H1 (cell line): ENCODE results near the gene VHLL. TPM values are rescaled to one million over a fixed set of nuclear protein-coding genes. Genes with fewer than 3 reads are reported as not detected.

Experiments used
- CTCF ChIA-PET: fragments of 300-600 bp; sonication (Branson Sonifier 250); formaldehyde crosslinking; loops from one replicate; lab custom pipeline; 2021; ENCODE audit not compliant: partially characterized antibody; lab: Charles Lee
- POLR2A ChIA-PET: fragments of 300-600 bp; sonication (Branson Sonifier 250); formaldehyde crosslinking; loops from one replicate; lab custom pipeline; 2021; ENCODE audit warnings: inconsistent platforms; ENCODE audit not compliant: partially characterized antibody; lab: Charles Lee
- DNase-seq, 2 experiments: peaks; one replicate each; pipeline versions ENCODE4 v3.0.0 to v3.0.0-alpha.2; 2010 to 2022; ENCODE audit warnings: low spot score in 2 of 2, low read depth in 1 of 2, mixed read lengths in 1 of 2
- FAIRE-seq: peaks from 2 replicates; lab custom pipeline; 2011; peaks lifted over from hg19 to GRCh38; lab: Jason Lieb, UNC
- H2AFZ ChIP-seq: 2 replicates; pipeline ENCODE4 v1.8.1; 2012; ENCODE audit warnings: low read length, inconsistent platforms
- H2AK5ac ChIP-seq: 2 replicates; pipeline ENCODE4 v1.6.1; 2013; ENCODE audit warnings: low read depth, low read length
- H2BK120ac ChIP-seq: replicated peaks from 2 replicates; pipeline ENCODE3; 2013; ENCODE audit warnings: low read depth, low read length, inconsistent platforms
- H2BK12ac ChIP-seq: 2 replicates; pipeline ENCODE4 v1.6.1; 2013; ENCODE audit warnings: low read depth, low read length
- H2BK15ac ChIP-seq: 2 replicates; pipeline ENCODE4 v1.6.1; 2013; ENCODE audit warnings: low read length
- H2BK20ac ChIP-seq: 2 replicates; pipeline ENCODE4 v1.6.1; 2013; ENCODE audit warnings: low read length
- H2BK5ac ChIP-seq: 2 replicates; pipeline ENCODE4 v1.6.1; 2013; ENCODE audit warnings: low read depth, low read length
- H3K14ac ChIP-seq: 2 replicates; pipeline ENCODE4 v1.6.1; 2013; ENCODE audit warnings: inconsistent platforms; ENCODE audit not compliant: insufficient read length
- H3K18ac ChIP-seq: 2 replicates; pipeline ENCODE4 v1.6.1; 2013; ENCODE audit warnings: low read length; ENCODE audit errors: extremely low read depth
- H3K23ac ChIP-seq: 2 replicates; pipeline ENCODE4 v1.6.1; 2013; ENCODE audit warnings: inconsistent platforms; ENCODE audit not compliant: insufficient read length
- H3K23me2 ChIP-seq: 2 replicates; pipeline ENCODE4 v1.6.1; 2013; ENCODE audit warnings: low read depth, low read length
- H3K27ac ChIP-seq: 2 replicates; pipeline ENCODE4 v1.6.1; 2011; ENCODE audit warnings: low read depth, low read length, inconsistent platforms
- H3K27me3 ChIP-seq, 4 experiments: replicated peaks in 1 of 4; 1 replicate in 1 of 4; 2 replicates in 3 of 4; pipeline versions ENCODE4 v1.6.1 to v1.8.1; 2011 to 2013; ENCODE audit warnings: low read length in 3 of 4, mild to moderate bottlenecking in 3 of 4, inconsistent platforms in 2 of 4, mixed read lengths in 2 of 4, moderate library complexity in 1 of 4; ENCODE audit not compliant: control insufficient read depth in 3 of 4, insufficient read depth in 3 of 4; ENCODE audit errors: extremely low read depth in 1 of 4
- H3K36me3 ChIP-seq, 4 experiments: 2 replicates each; pipeline versions ENCODE4 v1.6.1 to v1.8.1; 2011 to 2013; ENCODE audit warnings: mild to moderate bottlenecking in 4 of 4, low read length in 3 of 4, moderate library complexity in 2 of 4, control low read depth in 1 of 4, inconsistent platforms in 1 of 4; ENCODE audit not compliant: insufficient read depth in 4 of 4, control insufficient read depth in 2 of 4
- H3K4ac ChIP-seq: replicated peaks from 2 replicates; pipeline ENCODE3; 2013; ENCODE audit warnings: low read length, low read depth, mixed read lengths, inconsistent platforms; ENCODE audit not compliant: insufficient read length
- H3K4me1 ChIP-seq, 4 experiments: replicated peaks in 1 of 4; 1 replicate in 1 of 4; 2 replicates in 3 of 4; pipeline versions ENCODE4 v1.6.1 to v1.8.1; 2011 to 2013; ENCODE audit warnings: low read length in 3 of 4, inconsistent platforms in 2 of 4, mixed read lengths in 1 of 4; ENCODE audit not compliant: insufficient read depth in 4 of 4, control insufficient read depth in 3 of 4
- H3K4me2 ChIP-seq, 2 experiments: 2 replicates each; pipeline versions ENCODE4 v1.6.1 to v1.8.1; 2011 to 2013; ENCODE audit warnings: low read depth in 2 of 2, low read length in 2 of 2, control low read depth in 1 of 2, inconsistent platforms in 1 of 2, mild to moderate bottlenecking in 1 of 2; ENCODE audit not compliant: insufficient read depth in 1 of 2
- H3K4me3 ChIP-seq, 4 experiments: fragments of 200-600, 300-600 bp in 1 of 4; sonication (generic), shearing (Covaris generic), sonication (Bioruptor Twin) in 1 of 4; 2 replicates each; pipeline versions ENCODE4 v1.5.1 to v1.8.1; 2011 to 2016; ENCODE audit warnings: low read length in 4 of 4, low read depth in 3 of 4, control low read depth in 2 of 4, inconsistent platforms in 2 of 4, mild to moderate bottlenecking in 2 of 4, mixed read lengths in 1 of 4, moderate library complexity in 1 of 4; ENCODE audit not compliant: insufficient read depth in 2 of 4; ENCODE audit errors: extremely low read depth in 1 of 4
- H3K56ac ChIP-seq: replicated peaks from 2 replicates; pipeline ENCODE3; 2013; ENCODE audit warnings: low read depth, mild to moderate bottlenecking, mixed read lengths, low read length, inconsistent platforms; ENCODE audit not compliant: insufficient read length
- H3K79me1 ChIP-seq: 2 replicates; pipeline ENCODE4 v1.6.1; 2013; ENCODE audit warnings: low read depth, low read length, control low read depth
- H3K79me2 ChIP-seq, 2 experiments: 2 replicates each; pipeline versions ENCODE4 v1.6.1 to v1.8.1; 2012 to 2013; ENCODE audit warnings: low read length in 2 of 2, mild to moderate bottlenecking in 2 of 2, inconsistent platforms in 1 of 2; ENCODE audit not compliant: insufficient read depth in 2 of 2, control insufficient read depth in 1 of 2
- H3K9ac ChIP-seq, 4 experiments: replicated peaks in 1 of 4; 1 replicate in 1 of 4; 2 replicates in 3 of 4; pipeline versions ENCODE4 v1.6.1 to v1.8.1; 2011 to 2013; ENCODE audit warnings: low read depth in 3 of 4, low read length in 3 of 4, control low read depth in 2 of 4, mild to moderate bottlenecking in 2 of 4, moderate library complexity in 2 of 4, inconsistent platforms in 1 of 4; ENCODE audit errors: extremely low read depth in 1 of 4
- H3K9me3 ChIP-seq, 2 experiments: 2 replicates each; pipeline versions ENCODE4 v1.6.1 to v1.8.1; 2012 to 2013; ENCODE audit warnings: mild to moderate bottlenecking in 2 of 2, moderate library complexity in 2 of 2, control low read depth in 1 of 2, inconsistent platforms in 1 of 2, low read depth in 1 of 2, low read length in 1 of 2, mixed read lengths in 1 of 2; ENCODE audit not compliant: insufficient read depth in 2 of 2
- H4K20me1 ChIP-seq, 2 experiments: replicated peaks in 1 of 2; 2 replicates each; pipeline versions ENCODE3 to v1.8.1; 2011 to 2013; ENCODE audit warnings: inconsistent platforms in 2 of 2, low read length in 2 of 2, mild to moderate bottlenecking in 1 of 2; ENCODE audit not compliant: insufficient read depth in 2 of 2, control insufficient read depth in 1 of 2
- H4K5ac ChIP-seq: 2 replicates; pipeline ENCODE4 v1.6.1; 2013; ENCODE audit warnings: low read length, low read depth, mixed read lengths, inconsistent platforms; ENCODE audit not compliant: insufficient read length
- H4K8ac ChIP-seq: 2 replicates; pipeline ENCODE4 v1.8.0; 2013; ENCODE audit warnings: mild to moderate bottlenecking, moderate library complexity, low read length, inconsistent platforms; ENCODE audit not compliant: insufficient read depth; ENCODE audit errors: extremely low read depth
- H4K91ac ChIP-seq: replicated peaks from 2 replicates; pipeline ENCODE3; 2013; ENCODE audit warnings: low read length, mixed read lengths, inconsistent platforms; ENCODE audit not compliant: insufficient read length
- EGR1 ChIP-seq: IDR thresholded peaks from 2 replicates; pipeline ENCODE4 v1.6.1; 2011; ENCODE audit warnings: low read depth, low read length, borderline replicate concordance
- POLR2A ChIP-seq, 2 experiments: IDR thresholded peaks; 1 replicate in 1 of 2; 2 replicates in 1 of 2; pipeline ENCODE4 v1.6.1; 2011; ENCODE audit warnings: low read depth in 2 of 2, low read length in 2 of 2, mild to moderate bottlenecking in 2 of 2; ENCODE audit errors: control extremely low read depth in 1 of 2
- POLR2AphosphoS5 ChIP-seq: IDR thresholded peaks from 2 replicates; pipeline ENCODE4 v1.6.1; 2011; ENCODE audit warnings: low read depth, low read length
- WGBS, 2 experiments: shearing (Covaris generic) in 1 of 2; methylation state at CpG; one replicate each; pipeline versions ENCODE4 v1.1.6 to v1.1.7; 2013 to 2015; ENCODE audit warnings: low lambda C conversion rate in 2 of 2, mixed read lengths in 2 of 2, inconsistent platforms in 1 of 2, low coverage in 1 of 2, missing lambda C conversion rate in 1 of 2; ENCODE audit not compliant: insufficient replicate concordance in 2 of 2, insufficient coverage in 1 of 2, insufficient read length in 1 of 2; ENCODE audit errors: extremely low coverage in 1 of 2, missing lambda C conversion rate in 1 of 2; 5-methylcytosine and 5-hydroxymethylcytosine counted together
- polyA plus RNA-seq, 7 experiments: library from polyadenylated mRNA; depleted of rRNA in 3 of 7; stranded (reverse) in 5 of 7; unstranded in 2 of 7; fragments of >200 nt in 5 of 7; fragments of 200-250 nt in 2 of 7; gene quantifications; 1 replicate in 5 of 7; 2 replicates in 1 of 7; 4 replicates in 1 of 7; pipeline versions ENCODE4 v1.2.1 to v1.2.3, GENCODE V29; 2011 to 2013; ENCODE audit warnings: missing spikeins in 2 of 7, mixed read lengths in 2 of 7
- total RNA-seq: library from RNA; stranded (reverse); fragmentation: NEBNext Ultra II Directional; extraction: Animal tissue kit (Norgen Biotek cat#: 25700); gene quantifications from 2 replicates; pipeline ENCODE4 v1.2.1, GENCODE V29; 2021

VHLL gene
- total and polyA plus RNA-seq, 2 of the 8 experiments (the other 6 are each of a cell fraction or from before 2014, with no cell fraction given): not detected

GRCh38 chr1:156249593-156249992, 49.5 kb downstream of the VHLL start:
- Histone ChIP-seq H2BK15ac (no peak overlapping the region), H3K27ac (no peak overlapping the region), H3K79me1 (no peaks in the 10 kb centered on the region), H4K8ac (no peak overlapping the region), H3K4me1 (peaks cover 0 to 16% (median 9%) of the 10 kb centered on the region in 4 experiments), H2BK12ac (no peak overlapping the region), H3K4ac (no peak overlapping the region), H4K20me1 (peaks cover 0 to 4% of the 10 kb centered on the region in 2 experiments), H2BK120ac (no peak overlapping the region), H3K9ac (no peak overlapping the region), H4K91ac (no peak overlapping the region), H2AFZ (no peak overlapping the region), H3K23ac (no peak overlapping the region), H2AK5ac (no peak overlapping the region), H3K79me2 (no peaks in the 10 kb centered on the region), H2BK20ac (no peak overlapping the region), H3K18ac (no peak overlapping the region), H2BK5ac (no peak overlapping the region), H3K36me3 (peaks cover 26 to 56% (median 40%) of the 10 kb centered on the region in 4 experiments), H3K4me3 (no peak overlapping the region), H3K4me2 (no peak overlapping the region), H3K14ac (no peak overlapping the region), H3K56ac (no peak overlapping the region), H3K27me3 (no peaks in the 10 kb centered on the region), H3K23me2 (no peaks in the 10 kb centered on the region), H3K9me3 (no peaks in the 10 kb centered on the region), H4K5ac (no peak overlapping the region)
- 81% methylated on average over 5 of the region's 5 CpGs; no CpG with 5 or more reads in 1 of the 2 experiments for WGBS, 2 experiments
- TF ChIP-seq POLR2A (IDR thresholded peaks at IDR 0.05; ENCODE audit: control extremely low read depth in 1 of 2, low read depth in 2 of 2, low read length in 2 of 2) (0 out of 3 replicates have a peak, but pooled peaks of 1 of the 2 experiments have one; percentile 25), EGR1 (no peak), POLR2AphosphoS5 (peak; percentile 33; the same call in 1 of the 2 replicates)
- DNase-seq (no peak), FAIRE-seq (no peak)
- CTCF ChIA-PET: interaction anchor here (0.5 to 47.2 kb wide), 10 partner anchors 11 to 109 kb away, joined by 3 to 1265 read pairs (median 4); partner anchors contain the start of gene SEMA4A
- POLR2A ChIA-PET: interaction anchor here (0.7 to 11.8 kb wide), 9 partner anchors 7 to 109 kb away, joined by 3 to 102 read pairs (median 4); partner anchors contain the start of genes BGLAP, SMG5 and TMEM79

Other genes starting within 250 kb of the VHLL start
- gene UBQLN4, start 245.5 kb downstream of the VHLL start, total RNA-seq: 37.7 and 39.8 TPM in 2 replicates
- 47.8 and 52.0 TPM in 2 replicates for gene UBQLN4, start 245.5 kb downstream of the VHLL start, polyA plus RNA-seq (2011; rRNA removed)
- gene LAMTOR2, start 244.5 kb downstream of the VHLL start, total RNA-seq: 50.5 and 54.7 TPM in 2 replicates
- 122 and 131 TPM in 2 replicates for gene LAMTOR2, start 244.5 kb downstream of the VHLL start, polyA plus RNA-seq (2011; rRNA removed)
- gene RAB25, start 238.1 kb downstream of the VHLL start, total RNA-seq: 34.8 and 38.5 TPM in 2 replicates
- 98.2 and 117 TPM in 2 replicates for gene RAB25, start 238.1 kb downstream of the VHLL start, polyA plus RNA-seq (2011; rRNA removed)
- 52.4 and 54.7 TPM in 2 replicates for gene MEX3A, start 216.8 kb downstream of the VHLL start, total RNA-seq
- 34.1 and 43.5 TPM in 2 replicates for gene MEX3A, start 216.8 kb downstream of the VHLL start, polyA plus RNA-seq (2011; rRNA removed)
- 46.8 and 48.0 TPM in 2 replicates for gene LMNA, start 184.6 kb downstream of the VHLL start, total RNA-seq
- 25.8 and 38.3 TPM in 2 replicates for gene LMNA, start 184.6 kb downstream of the VHLL start, polyA plus RNA-seq (2011; rRNA removed)
- gene SEMA4A, start 145.7 kb downstream of the VHLL start, total RNA-seq: 5.9 and 7.3 TPM in 2 replicates
- gene SEMA4A, start 145.7 kb downstream of the VHLL start, polyA plus RNA-seq (2011; rRNA removed): 10.6 and 12.0 TPM in 2 replicates
- gene SLC25A44, start 105.2 kb downstream of the VHLL start, total RNA-seq: 23.4 and 31.4 TPM in 2 replicates
- 27.0 and 32.1 TPM in 2 replicates for gene SLC25A44, start 105.2 kb downstream of the VHLL start, polyA plus RNA-seq (2011; rRNA removed)
- gene PMF1, start 86.3 kb downstream of the VHLL start, total RNA-seq: 113 and 116 TPM in 2 replicates
- 296 and 337 TPM in 2 replicates for gene PMF1, start 86.3 kb downstream of the VHLL start, polyA plus RNA-seq (2011; rRNA removed)
- 0.78 and 1.2 TPM in 2 replicates for gene BGLAP, start 57.1 kb downstream of the VHLL start, total RNA-seq
- gene BGLAP, start 57.1 kb downstream of the VHLL start, polyA plus RNA-seq (2011; rRNA removed): 1.5 and 3.2 TPM in 2 replicates
- 7.1 and 7.2 TPM in 2 replicates for gene PAQR6, start 51.3 kb downstream of the VHLL start, total RNA-seq
- 11.3 and 20.2 TPM in 2 replicates for gene PAQR6, start 51.3 kb downstream of the VHLL start, polyA plus RNA-seq (2011; rRNA removed)
- 94.7 and 98.0 TPM in 2 replicates for gene SMG5, start 16.5 kb downstream of the VHLL start, total RNA-seq
- 32.7 and 45.2 TPM in 2 replicates for gene SMG5, start 16.5 kb downstream of the VHLL start, polyA plus RNA-seq (2011; rRNA removed)
- gene TMEM79, start 15.0 kb downstream of the VHLL start, total RNA-seq: 1.7 and 2.1 TPM in 2 replicates
- 2.3 and 3.9 TPM in 2 replicates for gene TMEM79, start 15.0 kb downstream of the VHLL start, polyA plus RNA-seq (2011; rRNA removed)
- 47.6 and 48.1 TPM in 2 replicates for gene GLMP, start 3.6 kb downstream of the VHLL start, total RNA-seq
- gene GLMP, start 3.6 kb downstream of the VHLL start, polyA plus RNA-seq (2011; rRNA removed): 59.5 and 69.3 TPM in 2 replicates
- gene CCT3, start 39.0 kb upstream of the VHLL start, total RNA-seq: 471 and 480 TPM in 2 replicates
- 321 and 431 TPM in 2 replicates for gene CCT3, start 39.0 kb upstream of the VHLL start, polyA plus RNA-seq (2011; rRNA removed)
- gene TSACC, start 39.2 kb upstream of the VHLL start, total RNA-seq: 1.0 and 2.1 TPM in 2 replicates
- gene TSACC, start 39.2 kb upstream of the VHLL start, polyA plus RNA-seq (2011; rRNA removed): 3.3 and 5.0 TPM in 2 replicates
- gene RHBG, start 69.9 kb upstream of the VHLL start, total RNA-seq: 2.2 and 2.6 TPM in 2 replicates
- 2.7 and 3.1 TPM in 2 replicates for gene RHBG, start 69.9 kb upstream of the VHLL start, polyA plus RNA-seq (2011; rRNA removed)
- gene MEF2D, start 201.5 kb upstream of the VHLL start, total RNA-seq: 17.3 and 19.5 TPM in 2 replicates
- 20.3 and 44.4 TPM in 2 replicates for gene MEF2D, start 201.5 kb upstream of the VHLL start, polyA plus RNA-seq (2011; rRNA removed)